DND-41 (cell line): ENCODE data around the gene C4orf33.

Experiments used
- ATAC-seq: fragments of 200-7000 bp; cut with Tn5 transposase; 3 replicates; pipeline ENCODE4 v1.9.1; 2021; ENCODE audit warnings: low read depth; ENCODE audit not compliant: insufficient read depth
- DNase-seq: peaks from one replicate; pipeline ENCODE4 v3.0.0-alpha.2; 2020
- H2AFZ ChIP-seq: 2 replicates; pipeline ENCODE4 v1.6.0; 2012; ENCODE audit warnings: low read depth, low read length
- H3K27ac ChIP-seq: 2 replicates; pipeline ENCODE4 v1.5.1; 2012; ENCODE audit warnings: low read length, inconsistent platforms
- H3K27me3 ChIP-seq: fragments of 200-600 bp; sonication (generic); 2 replicates; pipeline ENCODE4 v1.6.0; 2012; ENCODE audit warnings: low read length, mild to moderate bottlenecking, inconsistent platforms; ENCODE audit not compliant: insufficient read depth, poor library complexity
- H3K36me3 ChIP-seq: 2 replicates; pipeline ENCODE4 v1.5.1; 2012; ENCODE audit warnings: low read length, inconsistent platforms; ENCODE audit not compliant: insufficient read depth
- H3K4me1 ChIP-seq: 2 replicates; pipeline ENCODE4 v1.5.1; 2012; ENCODE audit warnings: mild to moderate bottlenecking, low read length; ENCODE audit not compliant: insufficient read depth
- H3K4me2 ChIP-seq: 2 replicates; pipeline ENCODE4 v1.6.0; 2012; ENCODE audit warnings: mild to moderate bottlenecking, moderate library complexity, low read length, inconsistent platforms; ENCODE audit not compliant: insufficient read depth
- H3K4me3 ChIP-seq, 2 experiments: fragments of 200-600 bp in 1 of 2; shearing (Covaris generic) in 1 of 2; 2 replicates each; pipeline ENCODE4 v1.5.1; 2012 to 2016; ENCODE audit warnings: inconsistent platforms in 2 of 2, low read length in 2 of 2, mild to moderate bottlenecking in 2 of 2, low read depth in 1 of 2, moderate library complexity in 1 of 2
- H3K79me2 ChIP-seq: 2 replicates; pipeline ENCODE4 v1.6.0; 2012; ENCODE audit warnings: low read length, inconsistent platforms; ENCODE audit not compliant: insufficient read depth
- H3K9ac ChIP-seq: 2 replicates; pipeline ENCODE4 v1.6.0; 2012; ENCODE audit warnings: low read depth, mild to moderate bottlenecking, inconsistent platforms, low read length, moderate library complexity
- H3K9me3 ChIP-seq: 2 replicates; pipeline ENCODE4 v1.5.1; 2012; ENCODE audit warnings: low read length, moderate library complexity, mild to moderate bottlenecking, inconsistent platforms; ENCODE audit not compliant: insufficient read depth, severe bottlenecking
- H4K20me1 ChIP-seq: 2 replicates; pipeline ENCODE4 v1.6.0; 2012; ENCODE audit warnings: low read length; ENCODE audit not compliant: insufficient read depth
- CTCF ChIP-seq: IDR thresholded peaks from 2 replicates; pipeline ENCODE4 v1.5.1; 2012; ENCODE audit warnings: borderline replicate concordance, low read length, moderate library complexity, mild to moderate bottlenecking; ENCODE audit not compliant: poor library complexity, severe bottlenecking; ENCODE audit errors: extremely low read depth
- EZH2 ChIP-seq: IDR thresholded peaks from 3 replicates; pipeline ENCODE4 v1.6.1; 2012; ENCODE audit warnings: borderline replicate concordance, low read depth, mild to moderate bottlenecking, moderate library complexity, low read length, inconsistent platforms; ENCODE audit not compliant: severe bottlenecking

Gene C4orf33

GRCh38 chr4:129140521-129140920 is 44.6 kb downstream of the C4orf33 start:
- no peak overlapping the region for H3K9ac ChIP-seq
- no peaks in the 10 kb centered on the region for H3K27me3 ChIP-seq
- H3K4me1 ChIP-seq, result no peaks in the 10 kb centered on the region
- no peaks in the 10 kb centered on the region for H3K79me2 ChIP-seq
- no peaks in the 10 kb centered on the region for H3K36me3 ChIP-seq
- H2AFZ ChIP-seq, result no peak overlapping the region
- H3K4me2 ChIP-seq, result no peak overlapping the region
- peak; percentile 35 for TF ChIP-seq CTCF
- TF ChIP-seq EZH2, result no peak
- no peak overlapping the region for H3K4me3 ChIP-seq
- no peak for ATAC-seq
- DNase-seq, result no peak
- no peak overlapping the region for H3K27ac ChIP-seq
- no peaks in the 10 kb centered on the region for H3K9me3 ChIP-seq
- H4K20me1 ChIP-seq, result no peaks in the 10 kb centered on the region

- TF ChIP-seq EZH2, result no peak
- no peak for TF ChIP-seq CTCF
- no peaks in the 10 kb centered on the region for H4K20me1 ChIP-seq
- no peak overlapping the region for H3K9ac ChIP-seq
- no peak overlapping the region for H3K27ac ChIP-seq
- H3K4me2 ChIP-seq, result no peak overlapping the region
- H3K4me1 ChIP-seq, result no peaks in the 10 kb centered on the region
- H3K36me3 ChIP-seq, result no peaks in the 10 kb centered on the region
- no peaks in the 10 kb centered on the region for H3K9me3 ChIP-seq
- no peak overlapping the region for H3K4me3 ChIP-seq
- no peaks in the 10 kb centered on the region for H3K79me2 ChIP-seq
- no peak for DNase-seq
- H2AFZ ChIP-seq, result no peak overlapping the region
- no peaks in the 10 kb centered on the region for H3K27me3 ChIP-seq
- ATAC-seq, result no peak
These were observed 47.4 kb downstream of the C4orf33 start for GRCh38 chr4:129143359-129143758.

GRCh38 chr4:129144755-129145206 is 48.8 kb downstream of the C4orf33 start:
- H3K36me3 ChIP-seq, result no peaks in the 10 kb centered on the region
- no peaks in the 10 kb centered on the region for H3K9me3 ChIP-seq
- H2AFZ ChIP-seq, result no peak overlapping the region
- no peaks in the 10 kb centered on the region for H3K79me2 ChIP-seq
- H3K4me3 ChIP-seq, result no peak overlapping the region
- no peaks in the 10 kb centered on the region for H3K27me3 ChIP-seq
- TF ChIP-seq CTCF, result no peak
- no peak for TF ChIP-seq EZH2
- H3K4me1 ChIP-seq, result no peaks in the 10 kb centered on the region
- H4K20me1 ChIP-seq, result no peaks in the 10 kb centered on the region
- no peak for ATAC-seq
- no peak overlapping the region for H3K27ac ChIP-seq
- H3K4me2 ChIP-seq, result no peak overlapping the region
- H3K9ac ChIP-seq, result no peak overlapping the region
- no peak for DNase-seq

- Histone ChIP-seq H3K4me3 (no peak overlapping the region), H3K9ac (no peak overlapping the region), H3K27ac (no peak overlapping the region), H4K20me1 (no peaks in the 10 kb centered on the region), H3K4me1 (no peaks in the 10 kb centered on the region), H3K27me3 (no peaks in the 10 kb centered on the region), H3K9me3 (no peaks in the 10 kb centered on the region), H3K79me2 (no peaks in the 10 kb centered on the region), H3K4me2 (no peak overlapping the region), H2AFZ (no peak overlapping the region), H3K36me3 (no peaks in the 10 kb centered on the region)
- ATAC-seq (no peak), DNase-seq (no peak)
- TF ChIP-seq EZH2, result no peak
- TF ChIP-seq CTCF, result no peak
These were observed 49.3 kb downstream of the C4orf33 start for GRCh38 chr4:129145222-129145730.
